Activated CD8-positive, alpha-beta memory T cell treated with anti-CD3 and anti-CD28 coated beads, Interleukin-2, amount 50 U/mL, for 24 hours (primary cell): ENCODE results near the gene DFFA.
"Not testable (repeated sequence)": the region's sequence is repeated elsewhere in the genome, so short reads cannot be mapped to it uniquely, and the experiment has no call there.

Experiments used
- DNase-seq: peaks from one replicate; pipeline ENCODE4 v3.0.0-alpha.2; 2020; ENCODE audit errors: extremely low read depth

The DFFA gene

DNA sequence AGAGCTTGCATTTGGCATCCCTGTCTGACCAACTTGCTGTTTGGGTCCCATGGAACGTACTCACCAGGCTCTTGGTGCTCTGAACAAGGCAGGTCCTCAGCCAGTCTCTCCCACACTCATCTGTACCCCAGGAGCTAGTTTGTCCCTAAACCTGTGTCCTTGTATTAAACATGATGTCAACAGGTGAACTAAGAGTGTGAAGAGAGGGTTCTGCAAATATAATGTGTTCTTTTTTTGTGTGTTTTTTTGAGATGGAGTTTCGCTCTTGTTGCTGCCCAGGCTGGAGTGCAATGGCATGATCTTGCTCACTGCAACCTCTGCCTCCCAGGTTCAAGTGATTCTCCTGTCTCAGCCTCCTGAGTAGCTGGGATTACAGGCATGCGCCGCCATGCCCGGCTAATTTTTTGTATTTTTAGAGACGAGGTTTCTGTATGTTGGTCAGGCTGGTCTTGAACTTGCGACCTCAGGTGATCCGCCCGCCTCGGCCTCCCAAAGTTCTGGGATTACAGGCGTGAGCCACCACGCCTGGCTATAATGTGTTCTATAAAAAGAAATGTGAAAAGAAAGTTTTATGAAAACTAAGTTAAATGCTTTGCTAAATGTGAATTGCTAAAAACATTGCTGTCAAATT lies 33.8 kb upstream of the DFFA start:
- DNase-seq = not testable (repeated sequence)

GRCh38 chr1:10504249-10504648 lies 31.9 kb upstream of the DFFA start:
- DNase-seq = no peak

- DNase-seq = no peak
These were observed 29.9 kb upstream of the DFFA start for GRCh38 chr1:10502206-10502605.

- no peak for DNase-seq
These were observed 25.9 kb upstream of the DFFA start for GRCh38 chr1:10498231-10498630.

DNA sequence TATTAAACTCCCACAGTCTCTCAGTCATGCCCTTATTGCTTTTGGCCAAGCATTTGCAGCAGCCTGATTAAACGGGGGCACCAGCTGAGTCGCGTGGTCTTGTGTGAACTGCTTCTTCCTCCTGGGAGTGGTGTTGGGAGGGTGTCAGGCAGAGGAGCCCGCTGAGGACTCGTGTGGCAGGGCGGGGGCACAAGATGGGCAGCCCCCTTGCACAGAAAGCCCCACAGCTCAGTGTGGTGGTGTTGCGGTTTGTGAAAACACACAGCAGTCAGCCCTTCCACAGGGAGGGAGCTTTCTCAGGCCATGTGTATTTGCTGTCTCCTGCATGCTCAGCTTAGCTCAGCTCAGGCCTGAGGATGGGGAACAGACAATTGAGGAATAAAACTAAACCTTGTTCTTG lies 24.8 kb upstream of the DFFA start:
- no peak for DNase-seq

GRCh38 chr1:10495952-10496351 lies 23.6 kb upstream of the DFFA start:
- DNase-seq = no peak

- no peak for DNase-seq
These were observed 23.1 kb upstream of the DFFA start for GRCh38 chr1:10495475-10495817.

DNA sequence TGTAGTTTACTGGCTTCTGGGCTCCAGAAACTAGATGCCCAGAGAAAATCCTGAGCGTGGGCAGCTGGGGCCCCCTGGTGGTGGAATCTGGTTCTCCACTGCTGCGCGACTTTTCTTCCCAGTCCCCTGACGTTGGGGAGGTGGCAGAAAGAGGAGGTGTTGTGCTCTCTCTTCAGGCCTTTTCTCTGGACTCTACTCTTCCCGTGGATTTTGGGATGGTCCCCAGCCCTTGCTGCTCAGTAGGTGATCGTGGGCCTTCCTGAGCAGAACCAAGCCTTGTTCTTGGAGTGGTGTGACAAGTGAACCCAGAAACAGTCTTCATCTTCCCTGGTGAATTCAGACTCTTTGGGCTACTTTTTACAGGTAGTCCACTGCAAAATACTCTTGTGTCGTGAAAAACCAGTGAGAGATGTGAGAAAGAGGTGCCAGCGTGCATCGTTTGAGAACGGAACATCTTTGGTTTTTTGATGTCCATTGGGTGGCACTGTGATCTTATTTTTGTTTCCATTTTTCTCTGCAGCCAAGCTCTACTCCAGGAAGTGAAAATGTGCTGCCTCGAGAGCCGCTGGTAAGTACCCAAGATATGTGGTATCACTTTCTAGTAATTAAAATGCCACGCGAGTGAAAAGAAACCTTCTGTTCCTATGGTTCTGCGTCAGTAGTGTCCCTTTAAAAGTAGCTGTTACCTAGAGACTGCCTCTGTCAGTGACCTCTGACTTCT lies 22.6 kb upstream of the DFFA start:
- DNase-seq = peak; percentile 51

GRCh38 chr1:10494418-10494753 lies 22.1 kb upstream of the DFFA start:
- DNase-seq = no peak

- no peak for DNase-seq
These were observed 18.1 kb upstream of the DFFA start for GRCh38 chr1:10490286-10490970.

- no peak for DNase-seq
These were observed 17.1 kb upstream of the DFFA start for GRCh38 chr1:10489291-10490055.

- no peak for DNase-seq
These were observed 12.2 kb upstream of the DFFA start for GRCh38 chr1:10484521-10484920.

DNA sequence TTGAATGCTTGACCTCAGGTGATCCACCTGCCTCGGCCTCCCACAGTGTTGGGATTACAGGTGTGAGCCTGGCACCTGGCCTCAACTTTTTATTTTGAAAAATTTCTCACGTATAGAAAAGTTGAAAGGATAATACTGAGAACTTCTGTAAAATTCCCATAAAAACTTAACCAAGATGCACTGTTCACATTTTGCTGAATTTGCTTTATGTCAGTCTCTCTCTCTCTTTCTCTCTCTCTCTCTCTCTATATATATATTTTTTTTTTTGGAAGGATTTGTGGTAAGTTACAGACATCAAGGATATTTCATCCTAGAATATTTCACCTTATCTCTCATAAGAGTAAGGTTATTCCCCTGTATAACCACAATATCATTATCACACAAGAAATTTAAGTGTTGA lies 8.3 kb upstream of the DFFA start:
- DNase-seq = no peak

DNA sequence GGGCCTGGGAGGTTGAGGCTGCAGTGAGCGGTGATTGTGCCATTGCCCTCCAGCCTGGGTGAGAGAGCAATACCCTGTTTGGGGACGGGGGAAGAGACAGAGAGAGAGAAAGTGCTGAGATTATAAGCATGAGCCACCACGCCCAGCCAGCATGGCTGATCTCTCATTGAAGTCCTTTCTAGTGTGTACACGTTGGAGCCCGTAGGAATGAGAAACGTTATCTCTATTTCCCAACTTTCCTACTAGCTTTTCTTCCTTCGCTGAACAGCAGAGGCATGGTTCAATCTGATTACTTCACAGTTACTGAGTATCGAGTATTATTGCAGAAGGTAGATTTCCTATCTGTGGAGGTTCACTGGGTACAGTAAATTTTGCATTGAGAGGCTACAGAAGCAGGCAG lies 7.0 kb upstream of the DFFA start:
- DNase-seq = no peak

DNA sequence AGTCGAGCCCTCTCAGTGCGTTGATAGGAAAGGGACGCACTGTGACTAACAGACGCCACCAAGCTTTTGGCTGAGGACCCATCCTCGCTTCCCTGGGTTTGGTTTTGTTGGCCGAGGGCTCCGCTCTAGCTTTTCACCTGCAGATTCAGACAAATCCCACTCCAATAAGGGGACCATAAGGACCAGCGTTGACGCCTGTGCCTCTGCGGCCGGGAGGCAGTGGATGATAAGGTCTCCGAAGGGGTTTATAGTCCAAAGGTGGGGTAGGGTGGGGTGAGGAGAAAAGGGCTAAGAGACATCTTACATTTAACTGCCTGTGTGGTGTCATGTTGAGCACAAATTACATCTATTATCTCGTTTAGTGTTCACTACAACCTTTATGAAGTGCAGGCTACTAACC lies 3.2 kb upstream of the DFFA start:
- DNase-seq = no peak

DNA sequence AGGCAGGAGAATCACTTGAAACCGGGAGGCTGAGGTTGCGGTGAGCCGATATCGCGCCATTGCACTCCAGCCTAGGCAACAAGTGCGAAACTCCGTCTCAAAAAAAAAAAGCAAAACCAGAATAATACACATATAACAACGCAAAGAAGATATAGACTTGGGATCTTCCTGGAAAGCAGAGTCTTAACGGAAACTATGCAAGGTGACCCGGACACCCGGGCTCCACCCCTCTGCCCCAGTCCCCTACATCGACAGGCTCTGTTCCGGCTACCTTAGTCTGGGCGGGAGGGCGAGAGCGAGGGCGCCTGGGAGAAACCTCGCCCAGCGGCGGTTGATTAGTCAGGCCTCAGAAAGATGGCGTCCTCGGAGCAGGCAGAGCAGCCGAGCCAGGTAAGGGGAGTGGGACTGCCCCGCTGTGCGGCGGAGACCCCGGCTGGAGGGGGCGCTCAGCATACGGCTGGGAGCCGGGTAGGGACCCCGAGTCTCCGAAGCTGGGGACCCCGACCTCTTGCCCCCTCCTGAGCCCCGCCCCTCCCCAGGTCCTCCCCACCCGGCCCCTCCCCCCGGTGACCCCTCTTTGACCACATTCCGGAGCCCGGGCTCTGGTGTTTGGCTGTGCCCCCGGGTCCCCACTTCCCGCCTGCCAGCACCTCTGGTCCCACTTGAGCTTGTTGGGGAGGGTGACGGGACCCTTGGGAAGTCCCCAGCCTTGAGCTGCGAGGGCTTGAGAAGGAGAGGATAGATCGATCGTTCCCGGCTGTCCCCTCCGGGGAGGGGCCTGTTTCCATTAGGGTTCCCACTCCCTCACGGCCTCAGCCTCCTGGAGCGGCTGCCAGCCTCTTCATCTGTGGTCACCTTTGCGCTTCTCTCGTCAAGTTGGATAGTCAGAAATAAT lies 2.5 kb upstream of the DFFA start, which contains the start of gene PEX14:
Gene PEX14, plus strand, starts transcription at position 338 of the 895 bp plus-strand sequence. Its CDS starts 17 bp downstream, at position 355.
- DNase-seq = peak; percentile 63

DNA sequence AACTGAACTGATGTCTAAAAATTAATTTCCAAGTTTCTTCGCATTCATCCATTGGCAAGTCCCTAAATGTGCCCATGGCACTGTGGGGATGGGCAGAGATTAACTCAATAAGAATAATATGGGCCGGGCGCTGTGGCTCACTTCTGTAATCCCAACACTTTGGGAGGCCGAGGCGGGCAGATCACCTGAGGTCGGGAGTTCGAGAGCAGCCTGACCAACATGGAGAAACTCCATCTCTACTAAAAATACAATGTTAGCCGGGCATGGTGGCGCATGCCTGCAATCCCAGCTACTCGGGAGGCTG lies 1.9 kb upstream of the DFFA start:
- not testable (repeated sequence) for DNase-seq

DNA sequence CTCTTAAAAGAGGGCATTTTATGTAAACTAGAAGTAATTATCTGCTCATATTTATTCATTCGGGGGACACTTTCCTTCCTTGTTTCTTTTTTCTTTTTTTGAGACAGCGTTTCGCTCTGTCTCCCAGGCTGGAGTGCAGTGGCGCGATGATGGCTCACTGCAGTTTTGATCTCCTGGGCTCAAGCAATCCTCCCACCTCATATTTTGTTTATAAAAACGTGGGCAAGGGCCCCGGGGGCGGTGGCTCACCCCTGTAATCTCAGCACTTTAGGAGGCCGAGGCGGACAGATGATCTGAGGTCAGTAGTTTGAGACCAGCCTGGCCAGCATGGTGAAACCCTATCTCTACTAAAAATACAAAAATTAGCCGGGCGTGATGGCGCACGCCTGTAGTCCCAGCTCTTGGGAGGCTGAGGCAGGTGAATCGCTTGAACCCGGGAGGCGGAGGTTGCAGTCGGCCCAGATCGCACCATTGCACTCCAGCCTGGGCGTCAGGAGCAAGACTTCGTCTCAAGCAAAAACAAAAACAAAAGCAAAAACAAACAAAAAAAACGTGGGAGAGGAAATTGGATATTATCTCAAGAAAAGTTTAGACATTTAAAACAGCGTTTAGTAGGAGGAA lies 926 bp upstream of the DFFA start:
- DNase-seq = no peak

DNA sequence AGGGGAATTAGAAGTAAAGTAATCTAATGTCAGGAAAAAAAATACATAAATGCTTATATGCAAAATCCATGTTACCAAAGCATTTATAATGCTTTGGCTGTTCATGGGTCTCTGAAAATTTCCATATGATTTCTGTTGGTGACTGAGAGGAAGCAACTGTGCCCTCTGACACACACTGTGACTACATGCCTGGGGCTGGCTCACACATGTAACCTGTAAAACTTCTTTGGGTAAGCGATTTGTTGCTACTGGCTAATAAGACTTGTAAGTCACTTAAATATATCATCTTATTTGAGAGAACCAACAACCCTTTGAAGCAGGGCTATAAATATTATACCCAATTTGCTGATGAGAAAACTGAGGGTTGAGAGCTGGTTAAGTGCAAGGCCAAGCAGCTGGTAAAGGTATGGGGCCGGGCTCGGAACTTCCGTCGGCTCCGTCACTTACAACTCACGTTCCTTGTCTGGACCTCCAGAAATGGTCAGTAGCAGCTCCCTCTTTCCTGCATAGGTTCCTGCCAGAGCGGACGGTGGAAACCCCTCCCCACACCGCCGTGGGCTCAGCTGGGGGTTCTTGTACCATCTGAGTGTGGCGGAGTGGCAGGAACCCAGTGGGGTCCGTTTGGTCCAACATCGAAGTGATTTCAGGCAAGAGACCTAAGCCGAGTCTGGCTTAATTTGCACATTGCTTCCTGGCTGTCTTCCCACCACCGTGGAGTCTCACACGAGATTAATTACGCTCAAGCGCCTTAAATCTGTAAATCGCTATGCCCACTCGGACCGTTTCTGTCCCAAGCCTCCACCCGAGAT lies 714 bp downstream of the DFFA start:
- no peak for DNase-seq

DNA sequence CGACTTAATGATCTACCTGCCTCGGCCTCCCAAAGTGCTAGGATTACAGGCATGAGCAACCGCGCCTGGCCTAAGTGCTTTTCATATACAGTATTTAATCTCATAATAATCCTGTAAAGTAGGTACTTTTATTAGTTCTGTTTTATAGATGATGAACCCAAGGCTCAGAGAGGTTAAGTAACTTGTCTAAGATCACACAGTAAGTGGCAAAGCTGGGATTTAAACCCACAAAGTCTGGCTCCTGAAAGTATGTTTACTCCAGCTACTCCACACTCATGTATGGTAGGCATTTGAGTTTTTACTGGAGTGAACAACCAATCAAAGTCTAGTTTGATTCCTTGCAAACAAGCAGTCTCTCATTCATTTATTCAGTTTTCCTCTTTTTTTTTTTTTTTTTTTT lies 2.3 kb downstream of the DFFA start:
- DNase-seq = no peak
